ENCODE data around the gene GRK3. TPM values are rescaled to one million over a fixed set of nuclear protein-coding genes. Genes with fewer than 3 reads are reported as not detected.

Gene GRK3
- total and polyA plus RNA-seq, 2 donors (not counting 3 experiments of a cell fraction or from before 2014, with no cell fraction given), result 0.68 to 4.4 TPM

DNA sequence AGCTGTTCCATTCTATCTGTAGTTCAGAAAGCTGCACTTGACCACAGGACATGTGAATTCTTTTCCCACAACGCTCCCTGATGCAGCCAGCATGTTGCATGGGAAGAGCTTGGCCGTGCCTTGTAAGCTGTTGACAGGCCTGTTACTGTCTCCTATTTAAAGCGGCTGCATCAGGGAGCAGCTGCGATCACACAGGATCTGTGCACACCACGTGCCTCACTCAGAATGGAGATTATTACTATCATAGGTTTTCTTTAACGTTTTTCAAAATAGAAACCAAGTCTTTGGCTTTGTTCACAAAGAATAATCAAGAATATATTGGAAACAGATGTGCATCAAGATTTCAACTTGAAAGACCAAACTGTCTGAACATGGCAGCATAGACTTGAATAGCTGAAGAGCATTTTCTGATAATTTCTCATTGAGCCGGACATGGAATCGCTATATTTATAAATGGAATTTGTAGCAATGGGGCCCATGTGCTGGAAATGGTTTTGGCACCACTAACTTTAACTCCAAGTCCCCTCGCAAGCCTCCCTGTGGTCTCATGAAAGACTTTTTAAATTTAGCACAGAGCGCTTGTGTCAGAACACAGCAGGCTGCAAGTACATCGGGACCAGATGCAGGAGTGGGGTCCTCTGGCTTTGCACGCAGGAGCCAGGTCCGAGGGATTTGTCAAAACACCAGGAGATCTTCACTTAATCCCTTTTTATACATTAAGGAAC, 136.7 kb downstream of the GRK3 start:
- dilution Hi-C loops (cut with MboI; ENCODE audit: extremely low pct_ligation_motif_present, low sequenced_read_pairs), result no loop called here
- H3K4me2 ChIP-seq (ENCODE audit: insufficient read depth, low read length), result no peak overlapping the region
- POLR2A ChIA-PET, result no interaction called here

More for the DNA sequence above, 136.7 kb downstream of the GRK3 start:
- no peak overlapping the region for H2AFZ ChIP-seq (ENCODE audit: low read depth, low read length)
- H3K9me3 ChIP-seq (replicated peaks; ENCODE audit: control insufficient read depth, insufficient read depth, low read length), result no peaks in the 10 kb centered on the region
- H3K27ac ChIP-seq (ENCODE audit: insufficient read depth, low read depth, low read length), result no peak overlapping the region
- BruUV-seq (replicated peaks), result no TSS peak
- no peaks in the 10 kb centered on the region for H3K79me2 ChIP-seq (ENCODE audit: control insufficient read depth, insufficient read depth, low read length)
- H3K4me3 ChIP-seq (replicated peaks in 1 of 3; ENCODE audit: insufficient read depth in 1 of 3, low read depth in 1 of 3, low read length in 3 of 3), result no peak overlapping the region
- no peaks in the 10 kb centered on the region for H3K4me1 ChIP-seq (ENCODE audit: control insufficient read depth, extremely low read depth, insufficient read depth, low read length)
- H3K9me1 ChIP-seq (replicated peaks; ENCODE audit: control insufficient read depth, extremely low read depth, insufficient read depth, low read length), result no peaks in the 10 kb centered on the region
- FAIRE-seq (no peak), DNase-seq (ENCODE audit: low read depth, low spot score) (no peak)
- intact Hi-C loops (cut with micrococcal nuclease), result loop anchor here (5.0 kb wide), 2 partner anchors 61 to 339 kb away; no protein-coding TSS in a partner anchor
- CTCF ChIA-PET, result interaction anchor here (0.9 to 4.5 kb wide), 4 partner anchors 42 to 239 kb away, joined by 3 to 34 read pairs (median 13); no protein-coding TSS in a partner anchor
- H3K36me3 ChIP-seq (ENCODE audit: control insufficient read depth in 2 of 2, extremely low read depth in 1 of 2, insufficient read depth in 2 of 2, low read length in 2 of 2), result no peaks in the 10 kb centered on the region
- no peak for TF ChIP-seq GATA2 (IDR thresholded peaks at IDR 0.05; ENCODE audit: insufficient read depth, insufficient read length, low read depth, low read length)
- TF ChIP-seq EZH2 (IDR thresholded peaks at IDR 0.05; ENCODE audit: borderline replicate concordance, low read depth, low read length, severe bottlenecking), result no peak
- no peak for TF ChIP-seq POLR2A (IDR thresholded peaks at IDR 0.05; ENCODE audit: low read depth, low read length)
- no peak for TF ChIP-seq FOS (IDR thresholded peaks at IDR 0.05; ENCODE audit: borderline replicate concordance, insufficient read depth, low read length)
- TF ChIP-seq MAX (IDR thresholded peaks at IDR 0.05; ENCODE audit: insufficient read depth, insufficient read length), result no peak
- TF ChIP-seq POLR2AphosphoS5 (IDR thresholded peaks at IDR 0.05; ENCODE audit: insufficient read depth, low read depth, low read length), result no peak
- TF ChIP-seq JUN (IDR thresholded peaks at IDR 0.05; ENCODE audit: borderline replicate concordance, insufficient read depth, insufficient read length, low read depth), result no peak
- TF ChIP-seq, protein P1, sequence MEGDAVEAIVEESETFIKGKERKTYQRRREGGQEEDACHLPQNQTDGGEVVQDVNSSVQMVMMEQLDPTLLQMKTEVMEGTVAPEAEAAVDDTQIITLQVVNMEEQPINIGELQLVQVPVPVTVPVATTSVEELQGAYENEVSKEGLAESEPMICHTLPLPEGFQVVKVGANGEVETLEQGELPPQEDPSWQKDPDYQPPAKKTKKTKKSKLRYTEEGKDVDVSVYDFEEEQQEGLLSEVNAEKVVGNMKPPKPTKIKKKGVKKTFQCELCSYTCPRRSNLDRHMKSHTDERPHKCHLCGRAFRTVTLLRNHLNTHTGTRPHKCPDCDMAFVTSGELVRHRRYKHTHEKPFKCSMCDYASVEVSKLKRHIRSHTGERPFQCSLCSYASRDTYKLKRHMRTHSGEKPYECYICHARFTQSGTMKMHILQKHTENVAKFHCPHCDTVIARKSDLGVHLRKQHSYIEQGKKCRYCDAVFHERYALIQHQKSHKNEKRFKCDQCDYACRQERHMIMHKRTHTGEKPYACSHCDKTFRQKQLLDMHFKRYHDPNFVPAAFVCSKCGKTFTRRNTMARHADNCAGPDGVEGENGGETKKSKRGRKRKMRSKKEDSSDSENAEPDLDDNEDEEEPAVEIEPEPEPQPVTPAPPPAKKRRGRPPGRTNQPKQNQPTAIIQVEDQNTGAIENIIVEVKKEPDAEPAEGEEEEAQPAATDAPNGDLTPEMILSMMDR (IDR thresholded peaks at IDR 0.05; ENCODE audit: extremely low read depth in 1 of 2, insufficient read depth in 1 of 2, low read depth in 1 of 2, low read length in 2 of 2), result no peak
- no peak for TF ChIP-seq MYC (IDR thresholded peaks at IDR 0.05; ENCODE audit: low read depth, low read length)
- no peaks in the 10 kb centered on the region for H4K20me1 ChIP-seq (replicated peaks; ENCODE audit: control insufficient read depth, extremely low read depth, insufficient read depth, low read length)
- no peak overlapping the region for H3K9ac ChIP-seq (replicated peaks; ENCODE audit: extremely low read depth, insufficient read depth, low read length)
- H3K27me3 ChIP-seq (ENCODE audit: control insufficient read depth in 2 of 2, insufficient read depth in 2 of 2, low read length in 2 of 2), result no peaks in the 10 kb centered on the region
